T-cell (primary cell): ENCODE results near the gene ITGB4. TPM values are rescaled to one million over a fixed set of nuclear protein-coding genes. Genes with fewer than 3 reads are reported as not detected.

ENCODE experiments used
- ATAC-seq, 4 experiments: fragments of 200-7000 bp in 3 of 4; fragments of 150-1000 bp in 1 of 4; cut with Tn5 transposase; replicated peaks in 1 of 4; 1 replicate in 3 of 4; 2 replicates in 1 of 4; pipeline ENCODE4 v1.10.0; 2021; ENCODE audit warnings: moderate library complexity in 3 of 4, mild to moderate bottlenecking in 2 of 4, moderate number of reproducible peaks in 1 of 4
- CTCF ChIA-PET, 2 donors: fragments of 300-600 bp; sonication (Branson Sonifier 250); formaldehyde crosslinking; loops; one replicate each; lab custom pipeline; 2022; ENCODE audit warnings: antibody characterized with exemption in 2 of 2; lab: Charles Lee
- POLR2A ChIA-PET, 2 donors: fragments of 300-600 bp; sonication (Branson Sonifier 250); formaldehyde crosslinking; loops; one replicate each; lab custom pipeline; 2022; ENCODE audit warnings: antibody characterized with exemption in 2 of 2; lab: Charles Lee
- DNase-seq, 35 experiments: peaks; one replicate each; pipeline versions ENCODE4 v3.0.0 to v3.0.0-alpha.2; 2013 to 2023
- H3K27ac ChIP-seq: one replicate; pipeline ENCODE4 v1.5.1; 2013; ENCODE audit warnings: low read length
- H3K27me3 ChIP-seq, 2 experiments: replicated peaks in 1 of 2; 1 replicate in 1 of 2; 2 replicates in 1 of 2; pipeline versions ENCODE4 v1.6.1 to v1.7.0; 2013; ENCODE audit warnings: low read length in 1 of 2, mixed read lengths in 1 of 2; ENCODE audit not compliant: control insufficient read depth in 2 of 2, insufficient read depth in 2 of 2; ENCODE audit errors: extremely low read depth in 1 of 2
- H3K36me3 ChIP-seq, 2 donors: 1 replicate in 1 of 2; 2 replicates in 1 of 2; pipeline versions ENCODE4 v1.6.1 to v1.7.0; 2013; ENCODE audit warnings: low read length in 1 of 2; ENCODE audit not compliant: control insufficient read depth in 2 of 2, insufficient read depth in 1 of 2; ENCODE audit errors: extremely low read depth in 1 of 2
- H3K4me1 ChIP-seq, 2 experiments: 1 replicate in 1 of 2; 2 replicates in 1 of 2; pipeline versions ENCODE4 v1.6.1 to v1.7.0; 2013; ENCODE audit warnings: low read length in 2 of 2, mixed read lengths in 1 of 2; ENCODE audit not compliant: insufficient read depth in 2 of 2, control insufficient read depth in 1 of 2; ENCODE audit errors: extremely low read depth in 1 of 2
- H3K4me3 ChIP-seq, 2 donors: 1 replicate in 1 of 2; 2 replicates in 1 of 2; pipeline versions ENCODE4 v1.5.1 to v1.7.0; 2013; ENCODE audit warnings: mild to moderate bottlenecking in 2 of 2, low read length in 1 of 2, moderate library complexity in 1 of 2; ENCODE audit not compliant: control insufficient read depth in 1 of 2; ENCODE audit errors: extremely low read depth in 1 of 2
- H3K9me3 ChIP-seq: 2 replicates; pipeline ENCODE4 v1.7.0; 2013
- H3K27ac Mint-ChIP-seq, 2 donors: one replicate each; pipeline ENCODE4 v1.8.0; 2020 to 2021; ENCODE audit warnings: mild to moderate bottlenecking in 2 of 2, mixed read lengths in 2 of 2
- H3K27me3 Mint-ChIP-seq, 2 donors: one replicate each; pipeline ENCODE4 v1.8.0; 2021 to 2022; ENCODE audit warnings: mixed read lengths in 2 of 2
- H3K36me3 Mint-ChIP-seq: one replicate; pipeline ENCODE4 v1.8.0; 2021; ENCODE audit warnings: mixed read lengths
- H3K4me1 Mint-ChIP-seq, 3 donors: one replicate each; pipeline ENCODE4 v1.8.0; 2020 to 2022; ENCODE audit warnings: mixed read lengths in 3 of 3, mild to moderate bottlenecking in 1 of 3
- H3K4me3 Mint-ChIP-seq, 3 donors: one replicate each; pipeline ENCODE4 v1.8.0; 2020 to 2022; ENCODE audit warnings: mild to moderate bottlenecking in 3 of 3, mixed read lengths in 3 of 3, moderate library complexity in 3 of 3
- H3K9me3 Mint-ChIP-seq, 3 donors: one replicate each; pipeline ENCODE4 v1.8.0; 2020 to 2022; ENCODE audit warnings: mixed read lengths in 3 of 3
- WGBS: methylation state at CpG from one replicate; pipeline ENCODE4 v1.1.5; 2013; ENCODE audit warnings: missing lambda C conversion rate; ENCODE audit not compliant: insufficient coverage; 5-methylcytosine and 5-hydroxymethylcytosine counted together
- total RNA-seq, 35 experiments: library from RNA in 6 of 35; stranded (reverse) in 6 of 35; fragments of 120-200 nt in 1 of 35; gene quantifications; one replicate each; pipeline versions ENCODE4 v1.2.1 to v1.2.4 and lab custom pipeline; 2013 to 2026

Gene ITGB4
- total RNA-seq, 5 donors from 2014 or later (not counting 1 experiment from before 2014, with no cell fraction given): 0.68 to 1.6 (median 1.5) TPM

DNA sequence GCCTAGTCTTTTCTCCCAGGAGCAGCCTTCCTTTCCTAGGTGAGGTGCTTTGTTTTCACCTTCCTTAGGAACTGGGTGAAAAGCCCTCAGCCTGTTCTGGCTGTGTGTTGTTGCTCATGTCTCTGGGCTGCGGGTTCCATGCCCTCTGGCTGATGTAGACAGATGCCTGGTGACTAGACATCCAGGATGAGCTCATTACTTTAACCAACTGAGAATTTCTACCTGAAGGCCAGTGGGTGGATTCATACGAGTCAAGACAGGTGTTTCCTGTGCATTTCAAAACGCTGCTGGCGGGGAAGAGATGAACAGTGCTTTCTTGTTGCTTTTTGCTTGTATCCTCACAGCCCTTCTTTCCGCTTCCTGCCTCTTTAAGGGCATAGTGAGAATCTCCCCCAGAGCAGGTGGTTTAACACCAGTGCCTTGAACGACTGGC lies 31.8 kb upstream of the ITGB4 start:
- no peaks in the 10 kb centered on the region for H3K27me3 Mint-ChIP-seq
- ChIA-PET CTCF (interaction anchor here (0.5 to 1.9 kb wide), 6 partner anchors 23 to 419 kb away, joined by 3 to 10 read pairs (median 3); partner anchors contain the start of genes MIF4GD (in 1 of the 2) and RECQL5 (in 1 of the 2)), POLR2A (interaction anchor here in 1 of 2 donors (0.6 kb wide), 2 partner anchors 23 to 26 kb away, joined by 3 to 14 read pairs; partner anchors contain the start of genes RECQL5 and SAP30BP)
- peak overlapping the region in 2 of 3 donors; percentile 39 to 78 for H3K4me3 Mint-ChIP-seq
- no peaks in the 10 kb centered on the region for H3K9me3 Mint-ChIP-seq
- Histone ChIP-seq H3K4me3 (no peak overlapping the region), H3K27ac (peak overlapping the region; percentile 70), H3K27me3 (no peaks in the 10 kb centered on the region), H3K4me1 (peaks cover 32 to 47% of the 10 kb centered on the region in 2 experiments), H3K9me3 (no peaks in the 10 kb centered on the region), H3K36me3 (peaks cover 5 to 58% of the 10 kb centered on the region in 2 donors)
- ATAC-seq (peak; percentile 91 to 97 (median 96)), DNase-seq (peak; percentile 13 to 77 (median 59))
- 20% methylated on average over 3 of the region's 6 CpGs for WGBS
- peaks cover 55 to 61% (median 56%) of the 10 kb centered on the region in 3 donors for H3K4me1 Mint-ChIP-seq
- peak overlapping the region; percentile 87 to 89 for H3K27ac Mint-ChIP-seq
- H3K36me3 Mint-ChIP-seq: peaks cover 11% of the 10 kb centered on the region

DNA sequence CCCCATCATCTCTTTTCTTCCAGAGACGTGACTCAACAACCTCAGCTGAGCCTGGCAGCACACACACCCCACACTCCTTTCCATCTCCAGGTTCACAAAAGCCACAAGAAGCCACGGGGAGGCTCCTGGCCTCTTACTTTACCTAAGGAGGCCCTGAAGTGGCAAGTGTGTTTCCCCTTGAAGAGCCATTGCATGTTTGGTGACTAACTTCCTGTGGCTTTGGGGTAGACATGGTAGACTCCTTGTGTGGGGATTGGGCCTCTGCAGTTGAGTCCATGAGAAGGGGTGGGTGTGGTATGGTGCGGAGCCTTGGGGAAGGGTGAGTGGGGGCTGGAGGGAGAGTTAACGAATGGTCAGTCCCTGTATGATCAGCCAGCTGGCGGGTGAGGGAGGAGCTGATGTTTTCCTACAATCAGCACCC lies 29.9 kb upstream of the ITGB4 start:
- ATAC-seq: no peak
- Mint-ChIP-seq H3K36me3 (peaks cover 22% of the 10 kb centered on the region), H3K4me1 (peaks cover 45 to 46% (median 46%) of the 10 kb centered on the region in 3 donors), H3K9me3 (no peaks in the 10 kb centered on the region), H3K27me3 (no peaks in the 10 kb centered on the region), H3K27ac (peak overlapping the region in 1 of 2 donors; percentile 61), H3K4me3 (no peak overlapping the region)
- no peaks in the 10 kb centered on the region for H3K9me3 ChIP-seq
- H3K27ac ChIP-seq: no peak overlapping the region
- DNase-seq: no peak
- ChIA-PET POLR2A (interaction anchor here in 1 of 2 donors (0.5 kb wide), 1 partner anchor 17 kb away, joined by 6 read pairs; no protein-coding TSS in a partner anchor), CTCF (interaction anchor here in 1 of 2 donors (0.6 kb wide), 1 partner anchor 19 kb away, joined by 4 read pairs; no protein-coding TSS in a partner anchor)
- WGBS: 80% methylated on average over 1 of the region's 5 CpGs
- H3K36me3 ChIP-seq: peaks cover 9 to 65% of the 10 kb centered on the region in 2 donors
- no peak overlapping the region for H3K4me3 ChIP-seq
- H3K4me1 ChIP-seq: peaks cover 32 to 42% of the 10 kb centered on the region in 2 experiments
- H3K27me3 ChIP-seq: no peaks in the 10 kb centered on the region

DNA sequence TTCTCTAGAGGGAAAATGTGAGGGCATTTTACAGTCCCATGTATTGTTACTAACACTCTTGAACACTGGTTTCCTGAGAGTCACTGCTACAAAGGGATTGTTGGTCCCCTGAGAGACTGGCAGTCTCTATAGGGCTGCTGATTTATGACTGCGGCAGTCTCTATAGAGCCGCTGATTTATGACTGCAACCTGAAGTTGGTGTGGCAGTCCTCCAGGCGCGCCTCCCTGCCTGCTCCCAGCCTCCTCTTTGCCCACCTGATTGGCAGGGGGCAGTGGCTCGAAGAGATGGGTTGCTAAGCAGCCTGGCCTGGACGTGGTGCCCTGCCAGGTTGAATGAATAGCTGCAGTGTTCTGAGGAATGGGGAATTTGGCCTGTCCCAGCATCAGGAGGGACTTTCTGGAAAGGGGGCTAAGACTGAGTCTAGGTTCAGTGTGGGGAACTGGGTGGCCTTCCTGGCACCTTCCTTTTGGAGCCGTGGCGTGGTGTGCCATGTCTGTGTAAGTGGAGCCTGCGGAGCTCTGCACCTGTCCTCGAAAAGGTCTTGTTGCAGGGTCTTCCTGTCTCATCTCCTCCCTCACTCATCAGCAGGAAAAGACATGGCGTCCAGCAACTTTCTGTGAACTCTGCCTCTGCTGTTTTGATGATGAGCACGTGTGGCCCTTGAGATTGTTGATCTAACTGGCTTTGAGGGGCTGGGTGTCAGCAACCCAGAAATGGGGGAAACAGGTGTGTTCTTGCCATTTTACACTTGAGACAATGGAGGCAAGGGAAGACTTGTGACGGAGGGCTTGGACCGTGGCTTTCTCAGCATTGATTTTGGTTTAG lies 29.2 kb upstream of the ITGB4 start:
- ATAC-seq (no peak), DNase-seq (no peak)
- 98% methylated on average over 7 of the region's 14 CpGs for WGBS
- no peaks in the 10 kb centered on the region for H3K9me3 ChIP-seq
- POLR2A ChIA-PET: interaction anchor here in 1 of 2 donors (1.0 kb wide), 1 partner anchor 9 kb away, joined by 6 read pairs; no protein-coding TSS in a partner anchor
- Mint-ChIP-seq H3K4me1 (peaks cover 44 to 46% (median 44%) of the 10 kb centered on the region in 3 donors), H3K27ac (no peak overlapping the region), H3K4me3 (no peak overlapping the region), H3K27me3 (no peaks in the 10 kb centered on the region), H3K36me3 (peaks cover 22% of the 10 kb centered on the region), H3K9me3 (no peaks in the 10 kb centered on the region)
- peaks cover 9 to 67% of the 10 kb centered on the region in 2 donors for H3K36me3 ChIP-seq
- CTCF ChIA-PET: interaction anchor here in 1 of 2 donors (0.6 kb wide), 1 partner anchor 18 kb away, joined by 4 read pairs; no protein-coding TSS in a partner anchor
- no peak overlapping the region for H3K27ac ChIP-seq
- no peaks in the 10 kb centered on the region for H3K27me3 ChIP-seq
- no peak overlapping the region for H3K4me3 ChIP-seq
- H3K4me1 ChIP-seq: peaks cover 32 to 42% of the 10 kb centered on the region in 2 experiments

DNA sequence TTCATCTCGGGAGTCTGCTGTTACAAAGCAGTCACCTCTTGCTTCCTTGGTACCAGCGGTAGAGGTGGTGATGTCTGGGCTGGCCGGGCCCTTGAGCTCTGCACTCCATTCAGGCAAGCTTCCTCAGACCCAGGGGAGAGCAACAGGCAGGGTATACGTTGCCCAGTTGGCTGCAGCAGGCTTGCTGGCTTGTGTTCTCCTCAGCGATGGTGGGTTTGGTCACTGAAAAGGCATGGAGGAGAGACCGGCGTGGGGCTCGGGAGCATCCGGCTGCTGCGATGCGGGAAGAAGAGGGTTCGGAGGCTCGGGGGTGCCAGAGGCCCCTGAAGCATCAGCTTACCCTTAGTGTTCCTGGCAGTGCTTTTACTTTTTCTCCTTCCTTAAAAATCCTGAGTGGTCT lies 28.3 kb upstream of the ITGB4 start:
- Mint-ChIP-seq H3K9me3 (no peaks in the 10 kb centered on the region), H3K27me3 (no peaks in the 10 kb centered on the region), H3K36me3 (peaks cover 28% of the 10 kb centered on the region), H3K4me3 (no peak overlapping the region), H3K27ac (no peak overlapping the region), H3K4me1 (peaks cover 36 to 39% (median 37%) of the 10 kb centered on the region in 3 donors)
- POLR2A ChIA-PET: interaction anchor here in 1 of 2 donors (1.0 kb wide), 1 partner anchor 10 kb away, joined by 6 read pairs; no protein-coding TSS in a partner anchor
- 94% methylated on average over 3 of the region's 13 CpGs for WGBS
- ATAC-seq (no peak), DNase-seq (no peak)
- Histone ChIP-seq H3K9me3 (no peaks in the 10 kb centered on the region), H3K4me3 (no peak overlapping the region), H3K4me1 (peaks cover 30 to 39% of the 10 kb centered on the region in 2 experiments), H3K27me3 (no peaks in the 10 kb centered on the region), H3K36me3 (peaks cover 9 to 70% of the 10 kb centered on the region in 2 donors), H3K27ac (no peak overlapping the region)
- CTCF ChIA-PET: no interaction called here

DNA sequence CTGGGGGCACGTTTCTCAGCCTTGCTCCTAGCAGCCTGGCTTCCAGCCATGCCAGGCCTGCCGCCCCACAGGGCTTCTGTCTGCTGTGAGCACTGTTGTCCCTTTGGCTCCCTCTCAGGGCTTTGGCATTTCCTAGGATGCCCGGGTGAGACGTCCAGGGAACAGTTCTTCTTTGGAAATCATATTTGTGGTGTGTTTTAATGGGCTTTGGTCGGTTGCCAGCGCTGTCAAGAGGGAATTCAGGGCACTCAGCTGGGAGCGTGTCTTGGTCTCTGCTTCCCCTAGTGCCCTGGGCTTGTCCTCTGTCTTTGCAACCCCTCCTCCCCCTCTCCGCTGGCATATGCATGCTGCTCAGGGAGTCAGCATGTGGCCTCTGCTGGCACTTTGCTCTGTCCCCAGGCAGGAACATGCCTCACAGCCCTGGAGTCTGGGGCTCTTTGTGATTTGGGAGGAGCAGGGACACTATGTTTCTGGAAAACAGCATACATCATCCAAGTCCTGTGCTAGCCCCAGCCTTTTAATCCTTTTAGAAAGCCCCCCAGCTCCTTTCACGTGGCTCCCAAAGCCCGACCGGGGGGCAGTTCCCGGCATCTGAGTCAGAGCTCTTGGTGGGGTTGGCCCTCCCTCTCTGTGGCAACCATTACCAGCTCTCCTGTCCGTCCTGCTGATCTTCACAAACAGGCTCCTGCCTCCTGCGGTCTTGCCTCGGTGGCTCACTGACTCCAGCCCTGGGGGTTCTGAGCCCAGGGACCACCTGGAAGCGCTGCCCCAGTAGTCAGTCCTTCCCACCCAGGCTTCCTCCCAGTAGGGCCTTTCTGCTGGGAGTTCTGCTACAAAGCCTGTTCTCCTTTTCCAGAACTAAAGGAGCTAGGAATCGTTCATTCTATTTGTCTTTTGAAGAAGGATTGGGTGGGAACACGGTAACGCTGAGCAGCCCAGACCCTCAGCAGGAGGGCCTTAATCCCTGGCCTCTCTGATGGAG lies 27.5 kb upstream of the ITGB4 start:
- H3K9me3 Mint-ChIP-seq: no peaks in the 10 kb centered on the region
- 87% methylated on average over 9 of the region's 19 CpGs for WGBS
- no peaks in the 10 kb centered on the region for H3K27me3 Mint-ChIP-seq
- POLR2A ChIA-PET: interaction anchor here (0.6 to 1.0 kb wide), 3 partner anchors 10 to 1066 kb away, joined by 3 to 6 read pairs (median 4); no protein-coding TSS in a partner anchor
- Histone ChIP-seq H3K4me3 (no peak overlapping the region), H3K36me3 (peaks cover 9 to 68% of the 10 kb centered on the region in 2 donors), H3K27me3 (no peaks in the 10 kb centered on the region), H3K27ac (no peak overlapping the region), H3K9me3 (no peaks in the 10 kb centered on the region), H3K4me1 (peaks cover 23 to 31% of the 10 kb centered on the region in 2 experiments)
- H3K4me3 Mint-ChIP-seq: no peak overlapping the region
- H3K36me3 Mint-ChIP-seq: peaks cover 29% of the 10 kb centered on the region
- H3K27ac Mint-ChIP-seq: no peak overlapping the region
- no peak for DNase-seq
- CTCF ChIA-PET: interaction anchor here in 1 of 2 donors (0.6 kb wide), 1 partner anchor 16 kb away, joined by 8 read pairs; no protein-coding TSS in a partner anchor
- ATAC-seq: no peak
- peaks cover 28 to 31% (median 29%) of the 10 kb centered on the region in 3 donors for H3K4me1 Mint-ChIP-seq
